Endothelial cell of umbilical vein (primary cell): Measurements from ENCODE around the gene SLC27A2. TPM values are rescaled to one million over a fixed set of nuclear protein-coding genes. Genes with fewer than 3 reads are reported as not detected.

Source experiments
- BruUV-seq: library from RNA; stranded (reverse); fragments of 400-500 nt; replicated peaks from 2 replicates; lab custom pipeline; 2021; lab: Mats Ljungman, UMichigan
- CTCF ChIA-PET: fragments of 300-600, 350-600 bp; sonication (Branson Sonifier 250); formaldehyde crosslinking; loops from one replicate; lab custom pipeline; 2021; ENCODE audit warnings: antibody characterized with exemption, inconsistent platforms; lab: Charles Lee
- POLR2A ChIA-PET: fragments of 300-600, 350-600 bp; sonication (Branson Sonifier 250); formaldehyde crosslinking; loops from one replicate; lab custom pipeline; 2021; ENCODE audit warnings: antibody characterized with exemption, inconsistent platforms; lab: Charles Lee
- DNase-seq: peaks from one replicate; pipeline ENCODE4 v3.0.0-alpha.2; 2011; ENCODE audit warnings: low read depth, low spot score
- FAIRE-seq: peaks from 2 replicates; lab custom pipeline; 2011; peaks lifted over from hg19 to GRCh38; lab: Jason Lieb, UNC
- H2AFZ ChIP-seq: 2 replicates; pipeline ENCODE4 v1.6.0; 2012; ENCODE audit warnings: low read depth, low read length, control low read depth, inconsistent platforms
- H3K27ac ChIP-seq: 2 replicates; pipeline ENCODE4 v1.5.1; 2011; ENCODE audit warnings: low read depth, mild to moderate bottlenecking, control low read depth, low read length, moderate library complexity; ENCODE audit not compliant: insufficient read depth
- H3K27me3 ChIP-seq, 2 experiments: 2 replicates each; pipeline versions ENCODE4 v1.6.0 to v1.6.1; 2011; ENCODE audit warnings: low read length in 2 of 2, mixed read lengths in 1 of 2; ENCODE audit not compliant: control insufficient read depth in 2 of 2, insufficient read depth in 2 of 2
- H3K36me3 ChIP-seq, 2 experiments: 2 replicates in 1 of 2; 3 replicates in 1 of 2; pipeline ENCODE4 v1.5.1; 2011; ENCODE audit warnings: low read length in 2 of 2, mild to moderate bottlenecking in 1 of 2, moderate library complexity in 1 of 2; ENCODE audit not compliant: control insufficient read depth in 2 of 2, insufficient read depth in 2 of 2; ENCODE audit errors: extremely low read depth in 1 of 2
- H3K4me1 ChIP-seq: 3 replicates; pipeline ENCODE4 v1.5.1; 2011; ENCODE audit warnings: mild to moderate bottlenecking, low read length; ENCODE audit not compliant: control insufficient read depth, insufficient read depth; ENCODE audit errors: extremely low read depth
- H3K4me2 ChIP-seq: 2 replicates; pipeline ENCODE4 v1.6.1; 2011; ENCODE audit warnings: low read length, control low read depth, mixed read lengths; ENCODE audit not compliant: insufficient read depth
- H3K4me3 ChIP-seq, 3 experiments: fragments of 200-600 bp in 1 of 3; sonication (generic), shearing (Covaris generic) in 1 of 3; replicated peaks in 1 of 3; 2 replicates each; pipeline ENCODE4 v1.5.1; 2011 to 2016; ENCODE audit warnings: control low read depth in 3 of 3, low read length in 3 of 3, mild to moderate bottlenecking in 2 of 3, inconsistent platforms in 1 of 3, low read depth in 1 of 3, moderate library complexity in 1 of 3; ENCODE audit not compliant: insufficient read depth in 1 of 3
- H3K79me2 ChIP-seq: 2 replicates; pipeline ENCODE4 v1.6.0; 2012; ENCODE audit warnings: low read length, inconsistent platforms; ENCODE audit not compliant: control insufficient read depth, insufficient read depth
- H3K9ac ChIP-seq: replicated peaks from 2 replicates; pipeline ENCODE3; 2011; ENCODE audit warnings: low read length, control low read depth; ENCODE audit not compliant: insufficient read depth; ENCODE audit errors: extremely low read depth
- H3K9me1 ChIP-seq: replicated peaks from 3 replicates; pipeline ENCODE4 v1.6.0; 2011; ENCODE audit warnings: mild to moderate bottlenecking, low read length; ENCODE audit not compliant: control insufficient read depth, insufficient read depth; ENCODE audit errors: extremely low read depth
- H3K9me3 ChIP-seq: replicated peaks from 2 replicates; pipeline ENCODE4 v1.5.1; 2012; ENCODE audit warnings: low read length, inconsistent platforms; ENCODE audit not compliant: control insufficient read depth, insufficient read depth
- H4K20me1 ChIP-seq: replicated peaks from 2 replicates; pipeline ENCODE3; 2011; ENCODE audit warnings: mild to moderate bottlenecking, low read length; ENCODE audit not compliant: control insufficient read depth, insufficient read depth; ENCODE audit errors: extremely low read depth
- CTCF ChIP-seq, 2 donors: IDR thresholded peaks; 1 replicate in 1 of 2; 2 replicates in 1 of 2; pipeline ENCODE4 v1.5.1; 2011; ENCODE audit warnings: low read length in 2 of 2, mild to moderate bottlenecking in 2 of 2, moderate library complexity in 2 of 2, control low read depth in 1 of 2, inconsistent platforms in 1 of 2, low read depth in 1 of 2; ENCODE audit not compliant: insufficient read depth in 1 of 2; ENCODE audit errors: extremely low read depth in 1 of 2
- EZH2 ChIP-seq: IDR thresholded peaks from 2 replicates; pipeline ENCODE4 v1.6.1; 2012; ENCODE audit warnings: borderline replicate concordance, low read depth, mild to moderate bottlenecking, moderate library complexity, low read length, inconsistent platforms; ENCODE audit not compliant: severe bottlenecking
- FOS ChIP-seq: IDR thresholded peaks from 2 replicates; pipeline ENCODE4 v1.6.1; 2011; ENCODE audit warnings: mild to moderate bottlenecking, low read length, moderate library complexity, borderline replicate concordance; ENCODE audit not compliant: insufficient read depth
- GATA2 ChIP-seq: IDR thresholded peaks from 2 replicates; pipeline ENCODE4 v1.7.0; 2011; ENCODE audit warnings: low read depth, mild to moderate bottlenecking, moderate library complexity, mixed read lengths, low read length; ENCODE audit not compliant: insufficient read length, insufficient read depth
- JUN ChIP-seq: IDR thresholded peaks from 2 replicates; pipeline ENCODE4 v1.6.1; 2011; ENCODE audit warnings: borderline replicate concordance, low read depth; ENCODE audit not compliant: insufficient read length, insufficient read depth
- MAX ChIP-seq: IDR thresholded peaks from 2 replicates; pipeline ENCODE4 v1.6.1; 2011; ENCODE audit not compliant: insufficient read depth, insufficient read length
- MYC ChIP-seq: IDR thresholded peaks from one replicate; pipeline ENCODE4 v1.6.1; 2011; ENCODE audit warnings: mild to moderate bottlenecking, low read depth, low read length
- POLR2A ChIP-seq: IDR thresholded peaks from 2 replicates; pipeline ENCODE4 v1.6.1; 2012; ENCODE audit warnings: low read depth, mild to moderate bottlenecking, control low read depth, low read length
- POLR2AphosphoS5 ChIP-seq: IDR thresholded peaks from 2 replicates; pipeline ENCODE4 v1.6.1; 2012; ENCODE audit warnings: low read depth, mild to moderate bottlenecking, control low read depth, low read length, moderate library complexity; ENCODE audit not compliant: insufficient read depth
- dilution Hi-C: fragments of 300-500 bp; cut with MboI; formaldehyde crosslinking; loops from one replicate; pipeline ENCODE4 v1.15.0; 2019; ENCODE audit warnings: low sequenced_read_pairs; ENCODE audit not compliant: extremely low pct_ligation_motif_present
- intact Hi-C: fragments of 100-400 bp; cut with micrococcal nuclease; formaldehyde crosslinking; loops from one replicate; pipeline ENCODE4 v1.10.0; 2022
- polyA plus RNA-seq, 4 experiments: library from polyadenylated mRNA; depleted of rRNA in 3 of 4; stranded (reverse) in 3 of 4; unstranded in 1 of 4; fragments of >200 nt; gene quantifications; 2 replicates each; pipeline versions ENCODE4 v1.2.1 to v1.2.3, GENCODE V29; 2011 to 2012; ENCODE audit warnings: missing spikeins in 1 of 4
- total RNA-seq: library from RNA; stranded (reverse); gene quantifications from 2 replicates; pipeline ENCODE4 v1.2.3, GENCODE V29; 2021

SLC27A2 gene
- total and polyA plus RNA-seq, 2 donors (not counting 3 experiments of a cell fraction or from before 2014, with no cell fraction given) = not detected

- TF ChIP-seq GATA2 = no peak
- TF ChIP-seq EZH2 = no peak
- TF ChIP-seq POLR2AphosphoS5 = no peak
- TF ChIP-seq MYC = no peak
- TF ChIP-seq MAX = no peak
- no peak for TF ChIP-seq FOS
- TF ChIP-seq JUN = no peak
- TF ChIP-seq CTCF (IDR thresholded peaks at IDR 0.05; ENCODE audit: extremely low read depth in 1 of 2, insufficient read depth in 1 of 2, low read depth in 1 of 2, low read length in 2 of 2) = no peak
- TF ChIP-seq POLR2A = no peak
- Histone ChIP-seq H3K4me2 (no peak overlapping the region), H3K4me1 (no peaks in the 10 kb centered on the region), H3K9me3 (no peaks in the 10 kb centered on the region), H3K79me2 (no peaks in the 10 kb centered on the region), H3K4me3 (no peak overlapping the region), H3K9me1 (no peaks in the 10 kb centered on the region), H3K27me3 (no peaks in the 10 kb centered on the region), H3K27ac (no peak overlapping the region), H4K20me1 (no peaks in the 10 kb centered on the region), H2AFZ (no peak overlapping the region), H3K36me3 (no peaks in the 10 kb centered on the region), H3K9ac (no peak overlapping the region)
- no TSS peak for BruUV-seq
- no peak for DNase-seq
- intact Hi-C loops (no loop called here), dilution Hi-C loops (no loop called here)
- POLR2A ChIA-PET = no interaction called here
- FAIRE-seq = no peak
- CTCF ChIA-PET = interaction anchor here (1.4 kb wide), 1 partner anchor 915 kb away, joined by 4 read pairs; no protein-coding TSS in a partner anchor
Observed at GRCh38 chr15:50150349-50150748, 31.6 kb upstream of the SLC27A2 start.
